Right lobe of liver (tissue), 6 donors: ENCODE measurements around the gene GAREM2. TPM values are rescaled to one million over a fixed set of nuclear protein-coding genes. Genes with fewer than 3 reads are reported as not detected.

Experiments
- ATAC-seq, 4 donors: fragments of 200-7000 bp; cut with Tn5 transposase; one replicate each; pipeline ENCODE4 v1.9.1; 2020; ENCODE audit warnings: mild to moderate bottlenecking in 4 of 4, moderate library complexity in 4 of 4
- DNase-seq, 3 donors: peaks; one replicate each; pipeline ENCODE4 v3.0.0-alpha.2; 2020
- H3K27ac ChIP-seq, 3 donors: fragments of 200-600 bp; one replicate each; pipeline ENCODE4 v1.8.0; 2022
- H3K27me3 ChIP-seq, 2 donors: fragments of 200-600 bp; one replicate each; pipeline ENCODE4 v1.8.0; 2022
- H3K36me3 ChIP-seq, 4 donors: fragments of 200-600 bp; sonication (generic) in 1 of 4; one replicate each; pipeline versions ENCODE4 v1.5.1 to v1.8.0; 2017 to 2022; ENCODE audit warnings: control low read depth in 1 of 4
- H3K4me1 ChIP-seq, 4 donors: fragments of 200-600 bp; sonication (generic) in 1 of 4; one replicate each; pipeline versions ENCODE4 v1.5.1 to v1.8.0; 2017 to 2022; ENCODE audit warnings: control low read depth in 1 of 4
- H3K4me3 ChIP-seq, 3 donors: fragments of 200-600 bp; one replicate each; pipeline ENCODE4 v1.8.0; 2022
- H3K9me3 ChIP-seq, 4 donors: fragments of 200-600 bp; sonication (generic) in 1 of 4; one replicate each; pipeline versions ENCODE4 v1.5.1 to v1.8.0; 2017 to 2022; ENCODE audit warnings: control low read depth in 1 of 4
- CTCF ChIP-seq, 4 donors: fragments of 200-600 bp in 3 of 4; fragments of 450-650 bp in 1 of 4; IDR thresholded peaks; one replicate each; pipeline versions ENCODE4 v1.5.1 to v1.8.0; 2016 to 2022; ENCODE audit warnings: antibody characterized with exemption in 4 of 4, mild to moderate bottlenecking in 2 of 4
- POLR2A ChIP-seq: fragments of 450-650 bp; IDR thresholded peaks from one replicate; pipeline ENCODE4 v1.6.1; 2017; ENCODE audit warnings: antibody characterized with exemption, mild to moderate bottlenecking
- WGBS: methylation state at CpG from one replicate; pipeline ENCODE4 v1.1.6; 2018; ENCODE audit warnings: low coverage, low lambda C conversion rate; ENCODE audit not compliant: insufficient coverage; ENCODE audit errors: missing lambda C conversion rate; 5-methylcytosine and 5-hydroxymethylcytosine counted together
- intact Hi-C, 2 donors: fragments of 100-400 bp; cut with DNase I; formaldehyde crosslinking; loops; one replicate each; pipeline versions ENCODE4 v1.11.2 to v1.14.1; 2022
- total RNA-seq, 6 experiments: library from RNA; depleted of rRNA in 2 of 6; stranded (reverse); fragments of >200 nt in 2 of 6; fragmentation: NEBNext Ultra II Directional in 3 of 6; extraction: Animal tissue kit (Norgen Biotek cat#: 25700) in 3 of 6; gene quantifications; one replicate each; pipeline versions ENCODE4 v1.1.0 to v1.2.4, GENCODE V29; 2016 to 2023
- donor health status: DM: no; HTN: yes; CAD: no.
- donor health status: DM: no; HTN: no; CAD: no.
- donor health status: DM: no; HTN: no; CAD: no.
- donor health status: DM: no; HTN: yes; CAD: no.
- donor health status: DM: no; HTN: yes; CAD: no.

The GAREM2 gene
- total RNA-seq, 6 experiments from 2014 or later, result 0.11 to 0.34 (median 0.20) TPM; not detected in 1

DNA sequence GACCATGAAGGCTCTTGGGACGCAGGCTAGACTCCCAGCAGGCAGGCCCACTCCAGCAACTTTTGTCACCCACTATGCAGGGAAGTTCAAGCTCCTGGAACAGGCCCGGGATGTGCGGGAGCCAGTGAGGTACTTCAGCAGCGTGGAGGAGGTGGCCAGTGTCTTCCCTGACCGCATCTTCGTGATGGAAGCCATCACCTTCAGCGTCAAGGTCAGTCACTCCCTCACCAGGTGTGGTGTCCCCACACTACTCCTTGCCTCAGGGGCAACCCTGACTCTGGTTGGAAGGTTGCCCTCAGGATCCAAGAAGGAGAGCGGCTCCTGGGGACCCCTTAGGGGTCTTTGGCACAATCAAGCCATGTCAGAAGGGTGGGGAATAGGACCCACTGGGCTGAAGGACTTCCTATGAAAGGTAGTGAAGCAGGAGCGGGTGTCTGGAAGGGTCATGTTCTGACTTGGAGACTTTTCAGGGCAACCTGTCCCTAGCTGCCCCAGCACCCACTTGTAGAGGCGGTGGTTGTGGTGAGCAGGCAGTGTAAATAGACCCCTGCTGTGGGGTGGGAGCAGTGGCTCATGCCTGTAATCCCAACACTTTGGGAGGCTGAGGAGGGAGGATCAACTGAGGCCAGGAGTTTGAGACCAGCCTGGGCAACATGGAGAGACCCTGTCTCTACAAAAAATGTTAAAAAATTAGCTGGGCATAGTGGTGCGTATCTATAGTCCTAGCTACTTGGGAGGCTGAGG, 10.2 kb downstream of the GAREM2 start:
- ATAC-seq, result no peak
- Histone ChIP-seq H3K36me3 (no peaks in the 10 kb centered on the region), H3K27me3 (no peaks in the 10 kb centered on the region), H3K27ac (no peak overlapping the region), H3K4me3 (no peak overlapping the region), H3K4me1 (peaks cover 0 to 3% (median 0%) of the 10 kb centered on the region in 4 donors), H3K9me3 (no peaks in the 10 kb centered on the region)
- TF ChIP-seq CTCF (IDR thresholded peaks at IDR 0.05) (no peak), POLR2A (no peak)
- intact Hi-C loops, result no loop called here
- WGBS, result 90% methylated on average over 2 of the region's 11 CpGs
- no peak for DNase-seq

- no peak overlapping the region for H3K27ac ChIP-seq
- DNase-seq (no peak), ATAC-seq (no peak)
- TF ChIP-seq POLR2A (no peak), CTCF (IDR thresholded peaks at IDR 0.05) (no peak)
- intact Hi-C loops, result no loop called here
- WGBS, result 83% methylated on average over 7 of the region's 34 CpGs
- no peaks in the 10 kb centered on the region for H3K9me3 ChIP-seq
- H3K4me3 ChIP-seq, result peak overlapping the region; percentile 28 to 49 (median 38)
- H3K36me3 ChIP-seq, result no peaks in the 10 kb centered on the region
- peaks cover 0 to 3% (median 0%) of the 10 kb centered on the region in 4 donors for H3K4me1 ChIP-seq
- H3K27me3 ChIP-seq, result no peaks in the 10 kb centered on the region
These were observed 11.2 kb downstream of the GAREM2 start for GRCh38 chr2:26184121-26184520.

DNA sequence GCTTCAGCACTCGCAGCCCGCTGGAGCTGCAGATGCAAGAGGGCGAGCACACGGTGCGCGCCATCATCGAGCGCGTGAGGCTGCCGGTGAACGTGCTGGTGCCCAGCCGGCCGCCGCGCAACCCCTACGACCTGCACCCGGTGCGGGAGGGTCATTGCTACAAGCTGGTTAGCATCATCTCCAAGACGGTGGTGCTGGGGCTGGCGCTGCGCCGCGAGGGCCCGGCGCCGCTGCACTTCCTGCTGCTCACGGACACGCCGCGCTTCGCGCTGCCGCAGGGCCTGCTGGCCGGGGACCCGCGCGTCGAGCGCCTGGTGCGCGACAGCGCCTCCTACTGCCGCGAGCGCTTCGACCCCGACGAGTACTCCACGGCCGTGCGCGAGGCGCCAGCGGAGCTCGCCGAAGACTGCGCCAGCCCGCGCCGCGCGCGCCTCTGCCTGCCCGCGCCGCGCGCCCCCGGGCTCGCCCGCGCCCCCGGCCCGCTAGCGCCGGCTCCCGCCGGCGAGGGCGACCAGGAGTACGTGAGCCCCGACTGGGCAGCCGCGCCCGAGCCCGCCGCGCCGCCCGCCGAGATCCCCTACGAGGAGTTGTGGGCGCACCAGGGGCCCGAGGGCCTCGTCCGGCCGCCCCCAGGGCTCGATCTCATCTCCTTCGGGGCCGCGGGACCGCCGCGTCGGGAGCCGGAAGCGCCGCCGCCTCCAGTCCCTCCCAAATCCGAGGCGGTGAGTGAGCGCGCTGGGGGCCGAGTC, 11.8 kb downstream of the GAREM2 start:
- H3K27me3 ChIP-seq, result no peaks in the 10 kb centered on the region
- peaks cover 0 to 3% (median 0%) of the 10 kb centered on the region in 4 donors for H3K4me1 ChIP-seq
- no peaks in the 10 kb centered on the region for H3K36me3 ChIP-seq
- peak overlapping the region; percentile 28 to 49 (median 38) for H3K4me3 ChIP-seq
- TF ChIP-seq POLR2A (no peak), CTCF (IDR thresholded peaks at IDR 0.05) (peak; percentile 51 to 76 (median 60))
- no peaks in the 10 kb centered on the region for H3K9me3 ChIP-seq
- 2% methylated on average over 27 of the region's 114 CpGs for WGBS
- ATAC-seq (peak; percentile 85 to 96 (median 90)), DNase-seq (peak; percentile 80 to 87 (median 86))
- intact Hi-C loops, result no loop called here
- no peak overlapping the region for H3K27ac ChIP-seq

DNA sequence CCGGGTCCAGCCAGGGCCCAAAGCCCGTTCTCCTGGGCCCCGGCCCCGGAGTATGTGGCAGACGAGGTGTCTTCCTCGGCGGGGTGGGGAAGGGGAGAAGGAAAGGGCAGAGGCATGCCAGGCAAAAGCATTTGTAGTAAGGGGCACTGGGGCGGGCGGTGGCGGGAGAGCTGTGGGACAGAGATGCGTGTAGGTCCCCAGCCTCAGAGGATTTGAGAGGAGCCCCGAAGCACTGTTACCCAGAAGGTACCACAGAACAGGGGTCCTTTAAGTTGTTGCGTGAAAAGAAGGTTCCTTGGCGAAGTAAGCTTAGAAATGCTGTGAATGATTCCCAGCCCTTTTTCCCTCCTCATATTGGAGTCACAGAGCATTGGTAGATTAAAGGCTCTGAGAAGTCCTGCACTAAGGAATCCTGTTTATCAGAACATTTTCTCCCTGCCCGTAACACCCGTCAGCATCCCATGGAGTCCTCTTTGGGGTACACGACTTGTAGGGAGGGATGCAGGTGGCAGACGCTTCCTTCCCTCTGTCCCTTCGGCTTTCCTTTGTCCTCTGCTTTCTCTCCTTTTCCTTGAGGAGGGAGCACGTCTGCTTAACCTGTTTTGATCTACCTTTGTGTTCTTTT, 12.5 kb downstream of the GAREM2 start:
- 51% methylated on average over 14 of the region's 20 CpGs for WGBS
- TF ChIP-seq CTCF (IDR thresholded peaks at IDR 0.05) (no peak), POLR2A (no peak)
- H3K27me3 ChIP-seq, result no peaks in the 10 kb centered on the region
- intact Hi-C loops, result no loop called here
- H3K36me3 ChIP-seq, result no peaks in the 10 kb centered on the region
- no peak for DNase-seq
- peaks cover 0 to 3% (median 0%) of the 10 kb centered on the region in 4 donors for H3K4me1 ChIP-seq
- no peak overlapping the region for H3K27ac ChIP-seq
- H3K9me3 ChIP-seq, result no peaks in the 10 kb centered on the region
- H3K4me3 ChIP-seq, result peak overlapping the region; percentile 18 to 45 (median 32)
- ATAC-seq, result no peak
